K562 (cell line): ENCODE measurements around the gene GPR78. TPM values are rescaled to one million over a fixed set of nuclear protein-coding genes. Genes with fewer than 3 reads are reported as not detected.

Experiments
- CBFB ChIP-seq: sonication (generic); formaldehyde crosslinking; IDR thresholded peaks from 2 replicates; pipeline ENCODE4 v1.4.0; 2020; ENCODE audit warnings: mild to moderate bottlenecking, missing genetic modification reagents
- DPF2 ChIP-seq: fragments of 450-650 bp; IDR thresholded peaks from 2 replicates; pipeline ENCODE4 v1.6.1; 2016
- HCFC1 ChIP-seq: IDR thresholded peaks from 2 replicates; pipeline ENCODE4 v1.6.1; 2012; ENCODE audit warnings: low read depth, low read length, improper control_type of control experiment
- HIVEP1 ChIP-seq: fragments of 250-450 bp; sonication (Bioruptor Pico); IDR thresholded peaks from 2 replicates; pipeline ENCODE4 v1.4.0; 2020; ENCODE audit warnings: mild to moderate bottlenecking
- SAFB2 ChIP-seq: fragments of 200-400 bp; formaldehyde crosslinking; IDR thresholded peaks from 2 replicates; pipeline ENCODE4 v1.6.1; 2018; ENCODE audit warnings: borderline replicate concordance, low read length, low read depth, moderate library complexity; ENCODE audit not compliant: severe bottlenecking
- ZNF589 ChIP-seq: fragments of 200-800 bp; sonication (Bioruptor generic); IDR thresholded peaks from 2 replicates; pipeline ENCODE4 v1.6.1; 2016; ENCODE audit warnings: low read depth, missing genetic modification characterization, missing compliant biosample characterization
- polyA plus RNA-seq, 8 experiments: library from polyadenylated mRNA; depleted of rRNA in 4 of 8; stranded (reverse) in 5 of 8; unstranded in 3 of 8; fragments of >200 nt; fragmentation: Nextera tagmentation in 2 of 8; fragmentation: Illumina TruSeq in 1 of 8; extraction: Ambion mirVana in 2 of 8; extraction: Trizol in 1 of 8; gene quantifications; 2 replicates each; pipeline versions ENCODE4 v1.2.1 to v1.2.3, GENCODE V29; 2011 to 2014; ENCODE audit warnings: inconsistent platforms in 1 of 8, missing spikeins in 1 of 8
- total RNA-seq, 7 experiments: library from RNA; depleted of rRNA in 6 of 7; stranded (reverse); fragments of >200 nt in 6 of 7; fragmentation: Illumina TruSeq in 2 of 7; extraction: Trizol in 2 of 7; gene quantifications; 2 replicates each; pipeline versions ENCODE4 v1.2.1 to v1.2.3, GENCODE V29; 2011 to 2021; ENCODE audit warnings: low replicate concordance in 1 of 7
- TF ChIP-seq, protein P1 (sequence below): fragments of 450-650 bp; IDR thresholded peaks from 2 replicates; pipeline ENCODE4 v1.7.0; 2016; ENCODE audit warnings: borderline replicate concordance
- TF ChIP-seq, protein P2 (sequence below), 2 experiments: fragments of 250-450 bp in 1 of 2; fragments of 450-650 bp in 1 of 2; sonication (Bioruptor Pico) in 1 of 2; IDR thresholded peaks; 2 replicates each; pipeline versions ENCODE4 v1.6.1 to v1.8.0; 2016 to 2021; ENCODE audit warnings: mild to moderate bottlenecking in 2 of 2, moderate library complexity in 2 of 2, missing compliant biosample characterization in 1 of 2, missing genetic modification characterization in 1 of 2
- TF ChIP-seq, protein P3 (sequence below): fragments of 250-450 bp; sonication (Bioruptor Pico); IDR thresholded peaks from 2 replicates; pipeline ENCODE4 v1.4.0; 2020
- TF ChIP-seq, protein P4 (sequence below): sonication (generic); formaldehyde crosslinking; IDR thresholded peaks from 2 replicates; pipeline ENCODE4 v1.8.0; 2022; ENCODE audit warnings: mild to moderate bottlenecking, missing genetic modification reagents

The GPR78 gene
- total and polyA plus RNA-seq, 9 of the 15 experiments (the other 6 are each of a cell fraction or from before 2014, with no cell fraction given), result 0.04 to 0.13 (median 0.07) TPM; not detected in 4

DNA sequence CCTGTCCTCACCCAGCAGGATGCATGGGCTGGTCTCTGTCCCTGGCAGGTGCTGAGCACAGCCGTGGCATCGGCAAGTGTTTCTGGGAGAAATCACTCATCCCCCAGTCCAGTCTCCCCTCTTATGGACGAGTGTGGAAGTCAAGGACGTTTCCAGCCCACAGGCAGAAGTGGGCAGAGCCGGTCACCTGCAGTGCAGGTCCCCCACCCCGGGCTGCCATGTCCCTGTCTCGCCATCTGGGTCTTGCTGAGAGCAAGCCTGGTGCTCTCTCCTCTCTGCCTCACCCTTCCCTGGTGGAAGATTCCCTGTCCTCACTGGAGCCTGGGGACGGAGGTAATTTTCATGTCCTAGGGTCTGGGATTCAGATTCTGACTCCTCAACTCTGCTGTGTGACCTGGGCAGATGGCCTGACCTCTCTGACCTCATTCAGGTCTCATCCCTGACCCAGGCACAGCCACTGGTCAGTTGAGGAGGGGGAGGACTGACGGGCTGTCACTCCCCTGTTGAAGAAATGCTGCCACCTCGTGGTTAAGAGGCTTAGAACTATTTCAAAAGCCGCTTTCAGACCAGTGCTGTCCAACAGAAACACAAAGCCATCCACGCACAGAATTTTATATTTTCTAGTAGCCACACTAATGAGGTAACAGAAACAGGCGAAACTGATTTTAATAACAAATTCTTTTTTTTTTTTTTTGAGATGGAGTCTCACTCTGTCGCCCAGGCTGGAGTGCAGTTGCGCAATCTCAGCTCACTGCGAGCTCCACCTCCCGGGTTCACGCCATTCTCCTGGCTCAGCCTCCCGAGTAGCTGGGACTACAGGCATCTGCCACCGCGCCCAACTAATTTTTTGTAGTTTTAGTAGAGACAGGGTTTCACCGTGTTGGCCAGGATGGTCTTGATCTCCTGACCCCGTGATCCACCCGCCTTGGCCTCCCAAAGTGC lies 14.2 kb downstream of the GPR78 start (continued):
- TF ChIP-seq, protein P1, sequence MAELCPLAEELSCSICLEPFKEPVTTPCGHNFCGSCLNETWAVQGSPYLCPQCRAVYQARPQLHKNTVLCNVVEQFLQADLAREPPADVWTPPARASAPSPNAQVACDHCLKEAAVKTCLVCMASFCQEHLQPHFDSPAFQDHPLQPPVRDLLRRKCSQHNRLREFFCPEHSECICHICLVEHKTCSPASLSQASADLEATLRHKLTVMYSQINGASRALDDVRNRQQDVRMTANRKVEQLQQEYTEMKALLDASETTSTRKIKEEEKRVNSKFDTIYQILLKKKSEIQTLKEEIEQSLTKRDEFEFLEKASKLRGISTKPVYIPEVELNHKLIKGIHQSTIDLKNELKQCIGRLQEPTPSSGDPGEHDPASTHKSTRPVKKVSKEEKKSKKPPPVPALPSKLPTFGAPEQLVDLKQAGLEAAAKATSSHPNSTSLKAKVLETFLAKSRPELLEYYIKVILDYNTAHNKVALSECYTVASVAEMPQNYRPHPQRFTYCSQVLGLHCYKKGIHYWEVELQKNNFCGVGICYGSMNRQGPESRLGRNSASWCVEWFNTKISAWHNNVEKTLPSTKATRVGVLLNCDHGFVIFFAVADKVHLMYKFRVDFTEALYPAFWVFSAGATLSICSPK, result no peak
- TF ChIP-seq, protein P2, sequence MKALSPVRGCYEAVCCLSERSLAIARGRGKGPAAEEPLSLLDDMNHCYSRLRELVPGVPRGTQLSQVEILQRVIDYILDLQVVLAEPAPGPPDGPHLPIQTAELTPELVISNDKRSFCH (CRISPR knock-in tag; IDR thresholded peaks at IDR 0.05), result no peak
- TF ChIP-seq, protein P2 (tag; IDR thresholded peaks at IDR 0.05), result no peak
- no peak for TF ChIP-seq HIVEP1 (CRISPR knock-in tag)
- no peak for TF ChIP-seq CBFB (CRISPR knock-in tag)
- peak; percentile 32; the same call in 1 of the 2 replicates for TF ChIP-seq DPF2
- TF ChIP-seq SAFB2, result no peak
- TF ChIP-seq, protein P3, sequence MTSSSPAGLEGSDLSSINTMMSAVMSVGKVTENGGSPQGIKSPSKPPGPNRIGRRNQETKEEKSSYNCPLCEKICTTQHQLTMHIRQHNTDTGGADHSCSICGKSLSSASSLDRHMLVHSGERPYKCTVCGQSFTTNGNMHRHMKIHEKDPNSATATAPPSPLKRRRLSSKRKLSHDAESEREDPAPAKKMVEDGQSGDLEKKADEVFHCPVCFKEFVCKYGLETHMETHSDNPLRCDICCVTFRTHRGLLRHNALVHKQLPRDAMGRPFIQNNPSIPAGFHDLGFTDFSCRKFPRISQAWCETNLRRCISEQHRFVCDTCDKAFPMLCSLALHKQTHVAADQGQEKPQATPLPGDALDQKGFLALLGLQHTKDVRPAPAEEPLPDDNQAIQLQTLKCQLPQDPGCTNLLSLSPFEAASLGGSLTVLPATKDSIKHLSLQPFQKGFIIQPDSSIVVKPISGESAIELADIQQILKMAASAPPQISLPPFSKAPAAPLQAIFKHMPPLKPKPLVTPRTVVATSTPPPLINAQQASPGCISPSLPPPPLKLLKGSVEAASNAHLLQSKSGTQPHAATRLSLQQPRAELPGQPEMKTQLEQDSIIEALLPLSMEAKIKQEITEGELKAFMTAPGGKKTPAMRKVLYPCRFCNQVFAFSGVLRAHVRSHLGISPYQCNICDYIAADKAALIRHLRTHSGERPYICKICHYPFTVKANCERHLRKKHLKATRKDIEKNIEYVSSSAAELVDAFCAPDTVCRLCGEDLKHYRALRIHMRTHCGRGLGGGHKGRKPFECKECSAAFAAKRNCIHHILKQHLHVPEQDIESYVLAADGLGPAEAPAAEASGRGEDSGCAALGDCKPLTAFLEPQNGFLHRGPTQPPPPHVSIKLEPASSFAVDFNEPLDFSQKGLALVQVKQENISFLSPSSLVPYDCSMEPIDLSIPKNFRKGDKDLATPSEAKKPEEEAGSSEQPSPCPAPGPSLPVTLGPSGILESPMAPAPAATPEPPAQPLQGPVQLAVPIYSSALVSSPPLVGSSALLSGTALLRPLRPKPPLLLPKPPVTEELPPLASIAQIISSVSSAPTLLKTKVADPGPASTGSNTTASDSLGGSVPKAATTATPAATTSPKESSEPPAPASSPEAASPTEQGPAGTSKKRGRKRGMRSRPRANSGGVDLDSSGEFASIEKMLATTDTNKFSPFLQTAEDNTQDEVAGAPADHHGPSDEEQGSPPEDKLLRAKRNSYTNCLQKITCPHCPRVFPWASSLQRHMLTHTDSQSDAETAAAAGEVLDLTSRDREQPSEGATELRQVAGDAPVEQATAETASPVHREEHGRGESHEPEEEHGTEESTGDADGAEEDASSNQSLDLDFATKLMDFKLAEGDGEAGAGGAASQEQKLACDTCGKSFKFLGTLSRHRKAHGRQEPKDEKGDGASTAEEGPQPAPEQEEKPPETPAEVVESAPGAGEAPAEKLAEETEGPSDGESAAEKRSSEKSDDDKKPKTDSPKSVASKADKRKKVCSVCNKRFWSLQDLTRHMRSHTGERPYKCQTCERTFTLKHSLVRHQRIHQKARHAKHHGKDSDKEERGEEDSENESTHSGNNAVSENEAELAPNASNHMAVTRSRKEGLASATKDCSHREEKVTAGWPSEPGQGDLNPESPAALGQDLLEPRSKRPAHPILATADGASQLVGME (CRISPR knock-in tag), result 0 out of 2 replicates have a peak, but pooled peaks have one; percentile 58
- TF ChIP-seq, protein P4, sequence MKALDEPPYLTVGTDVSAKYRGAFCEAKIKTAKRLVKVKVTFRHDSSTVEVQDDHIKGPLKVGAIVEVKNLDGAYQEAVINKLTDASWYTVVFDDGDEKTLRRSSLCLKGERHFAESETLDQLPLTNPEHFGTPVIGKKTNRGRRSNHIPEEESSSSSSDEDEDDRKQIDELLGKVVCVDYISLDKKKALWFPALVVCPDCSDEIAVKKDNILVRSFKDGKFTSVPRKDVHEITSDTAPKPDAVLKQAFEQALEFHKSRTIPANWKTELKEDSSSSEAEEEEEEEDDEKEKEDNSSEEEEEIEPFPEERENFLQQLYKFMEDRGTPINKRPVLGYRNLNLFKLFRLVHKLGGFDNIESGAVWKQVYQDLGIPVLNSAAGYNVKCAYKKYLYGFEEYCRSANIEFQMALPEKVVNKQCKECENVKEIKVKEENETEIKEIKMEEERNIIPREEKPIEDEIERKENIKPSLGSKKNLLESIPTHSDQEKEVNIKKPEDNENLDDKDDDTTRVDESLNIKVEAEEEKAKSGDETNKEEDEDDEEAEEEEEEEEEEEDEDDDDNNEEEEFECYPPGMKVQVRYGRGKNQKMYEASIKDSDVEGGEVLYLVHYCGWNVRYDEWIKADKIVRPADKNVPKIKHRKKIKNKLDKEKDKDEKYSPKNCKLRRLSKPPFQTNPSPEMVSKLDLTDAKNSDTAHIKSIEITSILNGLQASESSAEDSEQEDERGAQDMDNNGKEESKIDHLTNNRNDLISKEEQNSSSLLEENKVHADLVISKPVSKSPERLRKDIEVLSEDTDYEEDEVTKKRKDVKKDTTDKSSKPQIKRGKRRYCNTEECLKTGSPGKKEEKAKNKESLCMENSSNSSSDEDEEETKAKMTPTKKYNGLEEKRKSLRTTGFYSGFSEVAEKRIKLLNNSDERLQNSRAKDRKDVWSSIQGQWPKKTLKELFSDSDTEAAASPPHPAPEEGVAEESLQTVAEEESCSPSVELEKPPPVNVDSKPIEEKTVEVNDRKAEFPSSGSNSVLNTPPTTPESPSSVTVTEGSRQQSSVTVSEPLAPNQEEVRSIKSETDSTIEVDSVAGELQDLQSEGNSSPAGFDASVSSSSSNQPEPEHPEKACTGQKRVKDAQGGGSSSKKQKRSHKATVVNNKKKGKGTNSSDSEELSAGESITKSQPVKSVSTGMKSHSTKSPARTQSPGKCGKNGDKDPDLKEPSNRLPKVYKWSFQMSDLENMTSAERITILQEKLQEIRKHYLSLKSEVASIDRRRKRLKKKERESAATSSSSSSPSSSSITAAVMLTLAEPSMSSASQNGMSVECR (CRISPR knock-in tag), result no peak
- no peak for TF ChIP-seq ZNF589
- 0 out of 2 replicates have a peak, but pooled peaks have one; percentile 6 for TF ChIP-seq HCFC1
